Activated T-cell treated with anti-CD3 and anti-CD28 coated beads for 1 hour (primary cell): ENCODE data around the gene ISG15.
"Not testable (repeated sequence)": the region's sequence is repeated elsewhere in the genome, so short reads cannot be mapped to it uniquely, and the experiment has no call there.

Experiments
- DNase-seq: peaks from one replicate; pipeline ENCODE4 v3.0.0-alpha.2; 2020; ENCODE audit warnings: low read depth

ISG15 gene

GRCh38 chr1:1030867-1031658 is 17.8 kb downstream of the ISG15 start:
- DNase-seq, result not testable (repeated sequence)

- DNase-seq, result no peak
Observed at GRCh38 chr1:1031659-1032235, 18.4 kb downstream of the ISG15 start.

GRCh38 chr1:1032424-1032823 is 19.1 kb downstream of the ISG15 start:
- no peak for DNase-seq

GRCh38 chr1:1033009-1033587 is 19.8 kb downstream of the ISG15 start:
- peak; percentile 68 for DNase-seq

- DNase-seq, result no peak
Observed at GRCh38 chr1:1033731-1034438, 20.6 kb downstream of the ISG15 start.

GRCh38 chr1:1034439-1034781 is 21.1 kb downstream of the ISG15 start:
- no peak for DNase-seq

GRCh38 chr1:1035291-1035943 is 22.1 kb downstream of the ISG15 start:
- no peak for DNase-seq

GRCh38 chr1:1037366-1038327 is 24.4 kb downstream of the ISG15 start:
- DNase-seq, result no peak

- no peak for DNase-seq
Observed at GRCh38 chr1:1038694-1039093, 25.4 kb downstream of the ISG15 start.

- no peak for DNase-seq
Observed at GRCh38 chr1:1039145-1039910, 26.0 kb downstream of the ISG15 start.

GRCh38 chr1:1040004-1040991 is 27.0 kb downstream of the ISG15 start:
- peak; percentile 65 for DNase-seq

GRCh38 chr1:1041092-1041523 is 27.8 kb downstream of the ISG15 start:
- no peak for DNase-seq

- DNase-seq, result no peak
Observed at GRCh38 chr1:1041873-1042272, 28.6 kb downstream of the ISG15 start.

GRCh38 chr1:1042835-1043234 is 29.5 kb downstream of the ISG15 start:
- no peak for DNase-seq

GRCh38 chr1:1043411-1043810 is 30.1 kb downstream of the ISG15 start:
- DNase-seq, result no peak

- DNase-seq, result no peak
Observed at GRCh38 chr1:1043921-1044320, 30.6 kb downstream of the ISG15 start.

GRCh38 chr1:1044455-1045078 is 31.3 kb downstream of the ISG15 start:
- DNase-seq, result no peak

- no peak for DNase-seq
Observed at GRCh38 chr1:1045129-1045528, 31.8 kb downstream of the ISG15 start.

GRCh38 chr1:1046243-1046642 is 32.9 kb downstream of the ISG15 start:
- DNase-seq, result no peak
